ENCODE data around the gene ERCC3. TPM values are rescaled to one million over a fixed set of nuclear protein-coding genes. Genes with fewer than 3 reads are reported as not detected.
"Not testable (repeated sequence)": the region's sequence is repeated elsewhere in the genome, so short reads cannot be mapped to it uniquely, and the experiment has no call there.

The ERCC3 gene
- total and polyA plus RNA-seq, 2 donors (not counting 3 experiments of a cell fraction or from before 2014, with no cell fraction given): 40.7 to 47.3 TPM

GRCh38 chr2:127226132-127226519 lies 67.8 kb downstream of the ERCC3 start:
- Histone ChIP-seq H3K4me2 (ENCODE audit: insufficient read depth, low read length) (no peak overlapping the region), H3K4me1 (ENCODE audit: control insufficient read depth, extremely low read depth, insufficient read depth, low read length) (peaks cover 11% of the 10 kb centered on the region), H3K4me3 (replicated peaks in 1 of 3; ENCODE audit: insufficient read depth in 1 of 3, low read depth in 1 of 3, low read length in 3 of 3) (no peak overlapping the region), H4K20me1 (replicated peaks; ENCODE audit: control insufficient read depth, extremely low read depth, insufficient read depth, low read length) (no peaks in the 10 kb centered on the region), H2AFZ (ENCODE audit: low read depth, low read length) (no peak overlapping the region), H3K9ac (replicated peaks; ENCODE audit: extremely low read depth, insufficient read depth, low read length) (no peak overlapping the region), H3K36me3 (ENCODE audit: control insufficient read depth in 2 of 2, extremely low read depth in 1 of 2, insufficient read depth in 2 of 2, low read length in 2 of 2) (no peaks in the 10 kb centered on the region), H3K27me3 (ENCODE audit: control insufficient read depth in 2 of 2, insufficient read depth in 2 of 2, low read length in 2 of 2) (peaks cover 7 to 10% of the 10 kb centered on the region in 2 experiments), H3K9me3 (replicated peaks; ENCODE audit: control insufficient read depth, insufficient read depth, low read length) (no peaks in the 10 kb centered on the region), H3K9me1 (replicated peaks; ENCODE audit: control insufficient read depth, extremely low read depth, insufficient read depth, low read length) (no peaks in the 10 kb centered on the region), H3K27ac (ENCODE audit: insufficient read depth, low read depth, low read length) (no peak overlapping the region), H3K79me2 (ENCODE audit: control insufficient read depth, insufficient read depth, low read length) (no peaks in the 10 kb centered on the region)
- ChIA-PET CTCF (no interaction called here), POLR2A (no interaction called here)
- DNase-seq (ENCODE audit: low read depth, low spot score) (no peak), FAIRE-seq (no peak)
- dilution Hi-C loops (cut with MboI; ENCODE audit: extremely low pct_ligation_motif_present, low sequenced_read_pairs): no loop called here
- BruUV-seq (replicated peaks): no TSS peak
- TF ChIP-seq MYC (IDR thresholded peaks at IDR 0.05; ENCODE audit: low read depth, low read length) (no peak), CTCF (IDR thresholded peaks at IDR 0.05; ENCODE audit: extremely low read depth in 1 of 2, insufficient read depth in 1 of 2, low read depth in 1 of 2, low read length in 2 of 2) (no peak)
- intact Hi-C loops (cut with micrococcal nuclease): no loop called here

GRCh38 chr2:127225186-127225960 lies 68.6 kb downstream of the ERCC3 start:
- intact Hi-C loops (cut with micrococcal nuclease) (no loop called here), dilution Hi-C loops (cut with MboI; ENCODE audit: extremely low pct_ligation_motif_present, low sequenced_read_pairs) (no loop called here)
- Histone ChIP-seq H3K9me3 (replicated peaks; ENCODE audit: control insufficient read depth, insufficient read depth, low read length) (no peaks in the 10 kb centered on the region), H3K27ac (ENCODE audit: insufficient read depth, low read depth, low read length) (no peak overlapping the region), H3K4me3 (replicated peaks in 1 of 3; ENCODE audit: insufficient read depth in 1 of 3, low read depth in 1 of 3, low read length in 3 of 3) (no peak overlapping the region), H3K4me2 (ENCODE audit: insufficient read depth, low read length) (no peak overlapping the region), H3K79me2 (ENCODE audit: control insufficient read depth, insufficient read depth, low read length) (no peaks in the 10 kb centered on the region), H3K27me3 (ENCODE audit: control insufficient read depth in 2 of 2, insufficient read depth in 2 of 2, low read length in 2 of 2) (peaks cover 13 to 17% of the 10 kb centered on the region in 2 experiments), H3K4me1 (ENCODE audit: control insufficient read depth, extremely low read depth, insufficient read depth, low read length) (peaks cover 11% of the 10 kb centered on the region), H3K36me3 (ENCODE audit: control insufficient read depth in 2 of 2, extremely low read depth in 1 of 2, insufficient read depth in 2 of 2, low read length in 2 of 2) (no peaks in the 10 kb centered on the region), H3K9ac (replicated peaks; ENCODE audit: extremely low read depth, insufficient read depth, low read length) (no peak overlapping the region), H4K20me1 (replicated peaks; ENCODE audit: control insufficient read depth, extremely low read depth, insufficient read depth, low read length) (no peaks in the 10 kb centered on the region), H3K9me1 (replicated peaks; ENCODE audit: control insufficient read depth, extremely low read depth, insufficient read depth, low read length) (no peaks in the 10 kb centered on the region), H2AFZ (ENCODE audit: low read depth, low read length) (peak overlapping the region; percentile 12)
- no TSS peak for BruUV-seq (replicated peaks)
- ChIA-PET POLR2A (no interaction called here), CTCF (interaction anchor here (1.0 kb wide), 1 partner anchor 10 kb away, joined by 3 read pairs; no protein-coding TSS in a partner anchor)
- no peak for TF ChIP-seq JUN (IDR thresholded peaks at IDR 0.05; ENCODE audit: borderline replicate concordance, insufficient read depth, insufficient read length, low read depth)
- TF ChIP-seq FOS (IDR thresholded peaks at IDR 0.05; ENCODE audit: borderline replicate concordance, insufficient read depth, low read length): no peak
- TF ChIP-seq POLR2AphosphoS5 (IDR thresholded peaks at IDR 0.05; ENCODE audit: insufficient read depth, low read depth, low read length): no peak
- no peak for TF ChIP-seq MYC (IDR thresholded peaks at IDR 0.05; ENCODE audit: low read depth, low read length)
- TF ChIP-seq POLR2A (IDR thresholded peaks at IDR 0.05; ENCODE audit: low read depth, low read length): no peak
- FAIRE-seq: no peak
- no peak for DNase-seq (ENCODE audit: low read depth, low spot score)

- Histone ChIP-seq H3K4me1 (ENCODE audit: control insufficient read depth, extremely low read depth, insufficient read depth, low read length) (peaks cover 11% of the 10 kb centered on the region), H3K27me3 (ENCODE audit: control insufficient read depth in 2 of 2, insufficient read depth in 2 of 2, low read length in 2 of 2) (peaks cover 15 to 25% of the 10 kb centered on the region in 2 experiments)
- H3K4me3 ChIP-seq (replicated peaks in 1 of 3; ENCODE audit: insufficient read depth in 1 of 3, low read depth in 1 of 3, low read length in 3 of 3); dilution Hi-C loops (cut with MboI; ENCODE audit: extremely low pct_ligation_motif_present, low sequenced_read_pairs); H3K9me3 ChIP-seq (replicated peaks; ENCODE audit: control insufficient read depth, insufficient read depth, low read length); H3K9me1 ChIP-seq (replicated peaks; ENCODE audit: control insufficient read depth, extremely low read depth, insufficient read depth, low read length); intact Hi-C loops (cut with micrococcal nuclease); H4K20me1 ChIP-seq (replicated peaks; ENCODE audit: control insufficient read depth, extremely low read depth, insufficient read depth, low read length); H3K27ac ChIP-seq (ENCODE audit: insufficient read depth, low read depth, low read length); H3K79me2 ChIP-seq (ENCODE audit: control insufficient read depth, insufficient read depth, low read length); H3K4me2 ChIP-seq (ENCODE audit: insufficient read depth, low read length); H2AFZ ChIP-seq (ENCODE audit: low read depth, low read length); BruUV-seq (replicated peaks); DNase-seq (ENCODE audit: low read depth, low spot score); H3K9ac ChIP-seq (replicated peaks; ENCODE audit: extremely low read depth, insufficient read depth, low read length); H3K36me3 ChIP-seq (ENCODE audit: control insufficient read depth in 2 of 2, extremely low read depth in 1 of 2, insufficient read depth in 2 of 2, low read length in 2 of 2); POLR2A ChIA-PET: not testable (repeated sequence)
- CTCF ChIA-PET: interaction anchor here (1.0 kb wide), 1 partner anchor 11 kb away, joined by 3 read pairs; no protein-coding TSS in a partner anchor
- peak; percentile 31 for FAIRE-seq
Observed at GRCh38 chr2:127224135-127224534, 69.8 kb downstream of the ERCC3 start.
